ENCODE measurements around the gene NOTCH4. TPM values are rescaled to one million over a fixed set of nuclear protein-coding genes. Genes with fewer than 3 reads are reported as not detected.

Gene NOTCH4
- total and polyA plus RNA-seq, 2 experiments from 2014 or later = 2.7 to 2.8 TPM

- TF ChIP-seq, protein P1, sequence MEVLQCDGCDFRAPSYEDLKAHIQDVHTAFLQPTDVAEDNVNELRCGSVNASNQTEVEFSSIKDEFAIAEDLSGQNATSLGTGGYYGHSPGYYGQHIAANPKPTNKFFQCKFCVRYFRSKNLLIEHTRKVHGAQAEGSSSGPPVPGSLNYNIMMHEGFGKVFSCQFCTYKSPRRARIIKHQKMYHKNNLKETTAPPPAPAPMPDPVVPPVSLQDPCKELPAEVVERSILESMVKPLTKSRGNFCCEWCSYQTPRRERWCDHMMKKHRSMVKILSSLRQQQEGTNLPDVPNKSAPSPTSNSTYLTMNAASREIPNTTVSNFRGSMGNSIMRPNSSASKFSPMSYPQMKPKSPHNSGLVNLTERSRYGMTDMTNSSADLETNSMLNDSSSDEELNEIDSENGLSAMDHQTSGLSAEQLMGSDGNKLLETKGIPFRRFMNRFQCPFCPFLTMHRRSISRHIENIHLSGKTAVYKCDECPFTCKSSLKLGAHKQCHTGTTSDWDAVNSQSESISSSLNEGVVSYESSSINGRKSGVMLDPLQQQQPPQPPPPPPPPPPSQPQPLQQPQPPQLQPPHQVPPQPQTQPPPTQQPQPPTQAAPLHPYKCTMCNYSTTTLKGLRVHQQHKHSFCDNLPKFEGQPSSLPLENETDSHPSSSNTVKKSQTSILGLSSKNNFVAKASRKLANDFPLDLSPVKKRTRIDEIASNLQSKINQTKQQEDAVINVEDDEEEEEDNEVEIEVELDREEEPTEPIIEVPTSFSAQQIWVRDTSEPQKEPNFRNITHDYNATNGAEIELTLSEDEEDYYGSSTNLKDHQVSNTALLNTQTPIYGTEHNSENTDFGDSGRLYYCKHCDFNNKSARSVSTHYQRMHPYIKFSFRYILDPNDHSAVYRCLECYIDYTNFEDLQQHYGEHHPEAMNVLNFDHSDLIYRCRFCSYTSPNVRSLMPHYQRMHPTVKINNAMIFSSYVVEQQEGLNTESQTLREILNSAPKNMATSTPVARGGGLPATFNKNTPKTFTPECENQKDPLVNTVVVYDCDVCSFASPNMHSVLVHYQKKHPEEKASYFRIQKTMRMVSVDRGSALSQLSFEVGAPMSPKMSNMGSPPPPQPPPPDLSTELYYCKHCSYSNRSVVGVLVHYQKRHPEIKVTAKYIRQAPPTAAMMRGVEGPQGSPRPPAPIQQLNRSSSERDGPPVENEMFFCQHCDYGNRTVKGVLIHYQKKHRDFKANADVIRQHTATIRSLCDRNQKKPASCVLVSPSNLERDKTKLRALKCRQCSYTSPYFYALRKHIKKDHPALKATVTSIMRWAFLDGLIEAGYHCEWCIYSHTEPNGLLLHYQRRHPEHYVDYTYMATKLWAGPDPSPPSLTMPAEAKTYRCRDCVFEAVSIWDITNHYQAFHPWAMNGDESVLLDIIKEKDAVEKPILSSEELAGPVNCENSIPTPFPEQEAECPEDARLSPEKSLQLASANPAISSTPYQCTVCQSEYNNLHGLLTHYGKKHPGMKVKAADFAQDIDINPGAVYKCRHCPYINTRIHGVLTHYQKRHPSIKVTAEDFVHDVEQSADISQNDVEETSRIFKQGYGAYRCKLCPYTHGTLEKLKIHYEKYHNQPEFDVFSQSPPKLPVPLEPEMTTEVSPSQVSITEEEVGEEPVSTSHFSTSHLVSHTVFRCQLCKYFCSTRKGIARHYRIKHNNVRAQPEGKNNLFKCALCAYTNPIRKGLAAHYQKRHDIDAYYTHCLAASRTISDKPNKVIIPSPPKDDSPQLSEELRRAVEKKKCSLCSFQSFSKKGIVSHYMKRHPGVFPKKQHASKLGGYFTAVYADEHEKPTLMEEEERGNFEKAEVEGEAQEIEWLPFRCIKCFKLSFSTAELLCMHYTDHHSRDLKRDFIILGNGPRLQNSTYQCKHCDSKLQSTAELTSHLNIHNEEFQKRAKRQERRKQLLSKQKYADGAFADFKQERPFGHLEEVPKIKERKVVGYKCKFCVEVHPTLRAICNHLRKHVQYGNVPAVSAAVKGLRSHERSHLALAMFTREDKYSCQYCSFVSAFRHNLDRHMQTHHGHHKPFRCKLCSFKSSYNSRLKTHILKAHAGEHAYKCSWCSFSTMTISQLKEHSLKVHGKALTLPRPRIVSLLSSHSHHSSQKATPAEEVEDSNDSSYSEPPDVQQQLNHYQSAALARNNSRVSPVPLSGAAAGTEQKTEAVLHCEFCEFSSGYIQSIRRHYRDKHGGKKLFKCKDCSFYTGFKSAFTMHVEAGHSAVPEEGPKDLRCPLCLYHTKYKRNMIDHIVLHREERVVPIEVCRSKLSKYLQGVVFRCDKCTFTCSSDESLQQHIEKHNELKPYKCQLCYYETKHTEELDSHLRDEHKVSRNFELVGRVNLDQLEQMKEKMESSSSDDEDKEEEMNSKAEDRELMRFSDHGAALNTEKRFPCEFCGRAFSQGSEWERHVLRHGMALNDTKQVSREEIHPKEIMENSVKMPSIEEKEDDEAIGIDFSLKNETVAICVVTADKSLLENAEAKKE (CRISPR knock-in tag; IDR thresholded peaks at IDR 0.05) = no peak
- TF ChIP-seq CREB1 (CRISPR knock-in tag; IDR thresholded peaks at IDR 0.05; ENCODE audit: low read depth) (no peak), STAT1 (IDR thresholded peaks at IDR 0.05; ENCODE audit: unreplicated experiment) (no peak), EZH2 (IDR thresholded peaks at IDR 0.05; ENCODE audit: low read depth, unreplicated experiment) (no peak), POLR2AphosphoS5 (IDR thresholded peaks at IDR 0.05; ENCODE audit: low read depth) (no peak), CTCF (conservative IDR thresholded peaks at IDR 0.05; ENCODE audit: low read depth in 2 of 2) (no peak), EZH2phosphoT487 (IDR thresholded peaks at IDR 0.05; ENCODE audit: unreplicated experiment) (no peak), ZNF114 (CRISPR knock-in tag; IDR thresholded peaks at IDR 0.05) (no peak)
- TF ChIP-seq, protein P2, sequence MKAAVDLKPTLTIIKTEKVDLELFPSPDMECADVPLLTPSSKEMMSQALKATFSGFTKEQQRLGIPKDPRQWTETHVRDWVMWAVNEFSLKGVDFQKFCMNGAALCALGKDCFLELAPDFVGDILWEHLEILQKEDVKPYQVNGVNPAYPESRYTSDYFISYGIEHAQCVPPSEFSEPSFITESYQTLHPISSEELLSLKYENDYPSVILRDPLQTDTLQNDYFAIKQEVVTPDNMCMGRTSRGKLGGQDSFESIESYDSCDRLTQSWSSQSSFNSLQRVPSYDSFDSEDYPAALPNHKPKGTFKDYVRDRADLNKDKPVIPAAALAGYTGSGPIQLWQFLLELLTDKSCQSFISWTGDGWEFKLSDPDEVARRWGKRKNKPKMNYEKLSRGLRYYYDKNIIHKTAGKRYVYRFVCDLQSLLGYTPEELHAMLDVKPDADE (IDR thresholded peaks at IDR 0.05) = no peak
These were observed 13.7 kb downstream of the NOTCH4 start (continued) for GRCh38 chr6:32210191-32210601.

Data from GM23338 (cell line).